ENCODE data around the gene SLC26A1.

Gene SLC26A1

DNA sequence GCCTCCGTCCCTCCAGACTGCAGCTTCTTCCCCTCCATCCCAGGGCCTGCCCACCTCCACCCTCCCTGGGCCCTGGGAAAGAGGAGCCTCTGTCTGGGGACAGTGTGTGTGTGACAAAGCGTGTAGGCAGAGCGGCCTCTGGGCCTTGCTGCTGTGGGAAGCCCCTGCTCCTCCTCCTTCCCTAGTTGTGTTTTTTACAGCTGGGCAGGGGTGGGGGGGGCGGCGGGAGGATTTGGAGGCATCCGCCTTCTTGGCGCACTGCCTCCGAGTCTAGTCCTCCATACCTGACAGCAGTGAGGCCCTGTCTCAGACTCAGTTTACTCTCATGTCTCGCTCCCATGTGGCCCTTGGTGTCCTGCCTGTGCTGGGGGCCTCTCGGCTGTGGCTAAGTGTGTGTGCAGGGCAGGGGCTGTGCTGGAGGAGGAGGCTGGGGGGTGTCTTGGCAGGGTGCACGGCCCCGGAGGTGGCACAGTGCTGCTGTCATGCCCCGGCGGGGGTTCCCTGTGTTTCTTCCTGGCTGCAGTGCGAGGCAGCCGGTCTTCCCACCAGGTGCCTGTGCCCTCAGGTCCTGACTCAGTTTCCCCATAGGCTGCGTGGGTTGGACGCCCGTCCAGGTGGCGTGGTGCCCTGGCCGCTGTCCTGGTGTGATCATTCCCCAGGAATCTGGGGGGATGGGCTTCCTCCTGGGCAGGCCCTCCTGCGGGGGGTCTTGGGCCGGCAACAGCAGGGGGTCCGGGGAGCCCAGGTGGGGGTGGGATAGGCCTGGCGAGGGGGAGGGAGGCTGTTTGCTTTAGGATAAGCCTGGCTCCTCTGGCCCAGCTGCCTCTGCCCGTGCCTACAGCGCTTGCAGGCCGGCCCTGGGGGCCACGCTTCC, 25.2 kb upstream of the SLC26A1 start:
- no peak for DNase-seq (ENCODE audit: low read depth)
- TF ChIP-seq, protein P1, sequence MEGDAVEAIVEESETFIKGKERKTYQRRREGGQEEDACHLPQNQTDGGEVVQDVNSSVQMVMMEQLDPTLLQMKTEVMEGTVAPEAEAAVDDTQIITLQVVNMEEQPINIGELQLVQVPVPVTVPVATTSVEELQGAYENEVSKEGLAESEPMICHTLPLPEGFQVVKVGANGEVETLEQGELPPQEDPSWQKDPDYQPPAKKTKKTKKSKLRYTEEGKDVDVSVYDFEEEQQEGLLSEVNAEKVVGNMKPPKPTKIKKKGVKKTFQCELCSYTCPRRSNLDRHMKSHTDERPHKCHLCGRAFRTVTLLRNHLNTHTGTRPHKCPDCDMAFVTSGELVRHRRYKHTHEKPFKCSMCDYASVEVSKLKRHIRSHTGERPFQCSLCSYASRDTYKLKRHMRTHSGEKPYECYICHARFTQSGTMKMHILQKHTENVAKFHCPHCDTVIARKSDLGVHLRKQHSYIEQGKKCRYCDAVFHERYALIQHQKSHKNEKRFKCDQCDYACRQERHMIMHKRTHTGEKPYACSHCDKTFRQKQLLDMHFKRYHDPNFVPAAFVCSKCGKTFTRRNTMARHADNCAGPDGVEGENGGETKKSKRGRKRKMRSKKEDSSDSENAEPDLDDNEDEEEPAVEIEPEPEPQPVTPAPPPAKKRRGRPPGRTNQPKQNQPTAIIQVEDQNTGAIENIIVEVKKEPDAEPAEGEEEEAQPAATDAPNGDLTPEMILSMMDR (IDR thresholded peaks at IDR 0.05; ENCODE audit: low read length, missing control alignments) = no peak
- no peak overlapping the region for H3K4me3 ChIP-seq (replicated peaks; ENCODE audit: low read depth, low read length)

DNA sequence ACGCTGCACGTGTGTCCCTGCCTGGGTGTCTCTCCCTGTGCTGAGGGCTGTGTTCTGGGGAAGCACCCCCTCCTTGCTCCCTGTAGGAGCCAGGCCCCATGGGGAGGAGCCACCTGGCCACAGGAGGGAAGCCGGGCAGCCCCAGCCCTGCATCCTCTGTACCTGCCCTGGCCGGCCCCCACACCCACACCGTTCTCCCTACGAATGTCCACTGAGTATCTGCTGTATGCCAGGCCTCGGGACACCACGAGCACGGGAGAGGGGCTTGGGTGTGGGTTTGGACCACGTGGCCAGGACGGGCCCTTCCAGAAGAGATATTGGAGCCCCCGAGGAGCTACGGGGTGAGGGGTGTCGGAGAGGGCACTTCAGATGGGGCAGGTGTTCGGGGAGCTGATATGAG, 24.5 kb upstream of the SLC26A1 start:
- H3K4me3 ChIP-seq (replicated peaks; ENCODE audit: low read depth, low read length) = no peak overlapping the region
- DNase-seq (ENCODE audit: low read depth) = no peak
- TF ChIP-seq, protein P1 (IDR thresholded peaks at IDR 0.05; ENCODE audit: low read length, missing control alignments) = no peak

DNA sequence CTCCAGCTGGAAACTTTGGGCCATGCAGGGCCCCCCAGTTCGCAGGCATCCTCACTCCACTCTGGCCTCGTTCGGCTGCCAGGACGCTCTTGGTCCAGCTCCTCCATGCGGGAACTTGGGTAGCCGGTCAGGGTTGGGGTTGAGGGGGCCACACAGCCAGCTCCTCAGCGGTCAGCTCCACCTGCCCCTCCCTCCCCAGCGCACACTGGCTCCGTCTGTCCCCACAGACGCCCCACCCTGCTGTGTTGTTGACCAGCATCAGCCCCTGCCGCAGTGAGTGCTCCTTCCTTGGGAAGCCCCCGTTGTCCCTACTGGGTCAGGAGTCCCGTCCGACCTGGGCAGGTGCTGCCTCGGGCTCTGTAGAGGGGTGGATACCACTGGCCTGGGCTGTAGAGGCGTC, 24.0 kb upstream of the SLC26A1 start:
- no peak overlapping the region for H3K4me3 ChIP-seq (replicated peaks; ENCODE audit: low read depth, low read length)
- no peak for DNase-seq (ENCODE audit: low read depth)
- TF ChIP-seq, protein P1 (IDR thresholded peaks at IDR 0.05; ENCODE audit: low read length, missing control alignments) = no peak

DNA sequence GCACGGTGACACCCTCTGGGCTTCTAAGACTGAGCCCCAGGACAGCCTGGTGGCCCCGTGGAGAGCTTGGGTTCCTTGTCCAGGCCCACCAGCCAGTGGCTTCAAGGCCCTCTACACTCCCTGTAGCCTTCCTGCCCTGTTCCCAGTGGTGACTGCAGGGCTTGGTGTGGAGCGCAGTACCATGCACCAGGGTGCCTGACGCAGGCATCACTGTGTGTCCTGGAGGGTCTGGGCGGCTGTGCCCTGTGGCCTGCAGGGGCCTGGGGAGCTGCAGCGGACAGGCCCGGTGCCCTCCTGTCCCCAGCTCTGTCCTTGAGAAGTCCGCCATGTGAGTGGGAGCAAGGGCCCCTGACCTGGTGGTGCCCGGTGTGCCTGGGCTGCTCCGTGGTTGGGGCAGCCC, 22.5 kb upstream of the SLC26A1 start:
- no peak overlapping the region for H3K4me3 ChIP-seq (replicated peaks; ENCODE audit: low read depth, low read length)
- no peak for DNase-seq (ENCODE audit: low read depth)

DNA sequence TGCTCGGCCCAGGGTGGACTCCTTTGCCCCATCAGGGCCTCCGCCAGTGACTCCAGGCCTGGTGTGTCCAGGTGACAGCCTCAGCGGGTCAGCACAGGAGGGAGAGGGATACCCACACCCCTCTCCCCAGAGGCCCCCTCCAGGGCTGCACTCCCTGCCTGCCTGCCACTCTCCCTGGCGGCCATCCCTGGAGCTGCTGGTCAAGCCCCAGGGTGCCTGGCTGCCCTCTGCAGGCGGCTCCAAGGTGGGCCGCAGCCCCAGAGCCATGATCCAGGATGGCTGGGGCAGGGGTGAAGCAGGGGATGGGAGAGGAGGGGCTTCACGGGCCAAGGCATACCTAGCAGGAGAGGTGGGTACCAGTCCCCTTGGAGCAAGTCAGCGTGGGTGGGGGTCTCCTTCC, 22.0 kb upstream of the SLC26A1 start:
- no peak overlapping the region for H3K4me3 ChIP-seq (replicated peaks; ENCODE audit: low read depth, low read length)
- TF ChIP-seq, protein P1 (IDR thresholded peaks at IDR 0.05; ENCODE audit: low read length, missing control alignments) = no peak
- no peak for DNase-seq (ENCODE audit: low read depth)

More for the DNA sequence above, 22.5 kb upstream of the SLC26A1 start:
- TF ChIP-seq, protein P1 (IDR thresholded peaks at IDR 0.05; ENCODE audit: low read length, missing control alignments) = no peak

DNA sequence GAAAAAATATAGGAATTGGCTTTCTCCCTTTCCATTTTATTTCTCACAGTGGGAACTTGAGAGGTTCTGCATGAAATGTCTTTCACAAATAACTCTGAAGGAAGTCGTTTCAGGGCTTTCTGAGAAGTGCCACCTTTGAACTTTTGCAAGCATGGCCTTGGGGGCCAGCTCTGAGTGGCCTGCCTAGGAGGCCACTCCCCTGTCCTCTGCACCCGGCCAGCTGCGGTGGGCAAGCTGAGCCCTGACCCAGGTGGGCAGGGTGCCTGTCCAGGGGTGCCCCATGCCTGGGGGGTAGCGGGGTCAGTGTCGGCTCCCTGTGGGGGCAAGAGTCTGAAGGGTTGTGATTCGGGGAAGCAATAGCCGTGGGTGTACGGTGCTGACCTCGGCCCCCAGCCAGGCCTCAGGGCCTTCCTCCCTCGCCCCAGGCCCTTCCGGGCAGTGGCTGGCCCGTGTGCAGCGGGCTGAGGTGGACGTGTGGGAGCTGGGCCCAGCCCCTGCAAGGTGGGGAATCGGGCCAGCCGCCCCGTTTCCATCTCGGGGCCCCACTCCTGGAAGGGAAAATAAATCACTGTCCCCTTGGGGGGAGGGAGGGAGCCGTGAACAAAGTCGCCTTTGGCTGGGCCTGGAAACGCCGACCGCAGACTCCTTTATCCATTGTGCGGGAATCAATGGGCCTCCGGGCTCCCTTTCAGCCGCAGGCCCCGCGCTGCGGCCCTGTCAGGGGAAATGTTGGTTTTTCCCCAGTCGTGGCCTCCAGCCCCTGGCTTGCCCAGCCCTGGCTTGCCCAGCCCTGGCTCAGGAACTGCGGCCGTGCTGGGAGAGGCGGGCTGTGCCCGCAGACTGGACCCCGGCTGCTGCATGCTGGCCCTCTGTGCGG, 21.3 kb upstream of the SLC26A1 start:
- DNase-seq (ENCODE audit: low read depth) = no peak
- TF ChIP-seq, protein P1 (IDR thresholded peaks at IDR 0.05; ENCODE audit: low read length, missing control alignments) = no peak

More for the DNA sequence above, 21.3 kb upstream of the SLC26A1 start:
- no peak overlapping the region for H3K4me3 ChIP-seq (replicated peaks; ENCODE audit: low read depth, low read length)

Data from fibroblast of pulmonary artery (primary cell).